NCI-H2227 treated with DMSO at 0.1 percent for 48 hours (cell line): ENCODE results near the gene SLC5A5.

Experiments
- DNase-seq: peaks from one replicate; lab custom pipeline; 2025; lab: John Stamatoyannopoulos, UW

SLC5A5 gene

DNA sequence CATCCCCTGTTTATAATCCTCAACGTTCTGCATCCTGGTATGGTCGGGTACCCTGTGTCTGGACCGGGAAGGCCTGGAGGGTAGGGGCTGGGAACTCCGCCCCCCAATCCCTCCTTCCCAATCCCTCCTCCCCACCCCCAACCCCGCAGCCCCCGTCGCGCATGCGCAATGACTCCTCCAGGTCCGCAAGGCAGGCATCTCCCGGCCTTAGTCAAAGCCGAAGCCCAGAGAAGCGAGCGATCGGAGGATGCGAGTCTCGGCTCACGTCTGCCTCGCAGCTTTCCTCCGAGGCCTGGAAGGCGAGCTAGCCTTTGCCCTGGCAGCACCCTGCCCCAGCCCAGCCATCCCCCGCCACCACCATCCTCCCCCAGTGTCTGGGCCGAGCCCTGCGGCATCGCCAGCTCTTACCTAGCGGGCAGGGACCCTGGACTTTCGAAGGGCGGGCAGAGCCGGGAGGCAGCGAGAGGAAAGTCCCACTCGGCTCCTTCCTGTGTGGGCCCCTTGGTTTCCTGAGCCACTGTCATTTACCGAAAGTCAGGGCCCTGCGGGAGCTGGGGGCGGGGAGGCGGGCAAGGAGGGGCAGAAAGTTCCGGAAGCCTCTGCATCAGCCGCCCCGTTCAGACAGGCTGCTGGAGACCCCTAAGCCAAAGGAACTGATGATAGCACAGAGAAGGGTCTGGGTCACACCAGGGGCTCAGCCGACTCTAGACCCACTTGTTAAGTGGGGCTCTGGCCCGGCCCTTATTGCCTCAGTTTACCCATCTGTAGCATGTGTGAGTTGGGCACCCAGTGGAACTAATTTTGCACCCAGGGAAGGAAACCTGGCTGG lies 24.0 kb upstream of the SLC5A5 start, which contains the start of gene JAK3:
TSS of gene JAK3 (minus strand) at position 445 of the 829 bp plus-strand sequence. CDS start 3,565 bp downstream, outside the sequence.
- peak; percentile 72 for DNase-seq

DNA sequence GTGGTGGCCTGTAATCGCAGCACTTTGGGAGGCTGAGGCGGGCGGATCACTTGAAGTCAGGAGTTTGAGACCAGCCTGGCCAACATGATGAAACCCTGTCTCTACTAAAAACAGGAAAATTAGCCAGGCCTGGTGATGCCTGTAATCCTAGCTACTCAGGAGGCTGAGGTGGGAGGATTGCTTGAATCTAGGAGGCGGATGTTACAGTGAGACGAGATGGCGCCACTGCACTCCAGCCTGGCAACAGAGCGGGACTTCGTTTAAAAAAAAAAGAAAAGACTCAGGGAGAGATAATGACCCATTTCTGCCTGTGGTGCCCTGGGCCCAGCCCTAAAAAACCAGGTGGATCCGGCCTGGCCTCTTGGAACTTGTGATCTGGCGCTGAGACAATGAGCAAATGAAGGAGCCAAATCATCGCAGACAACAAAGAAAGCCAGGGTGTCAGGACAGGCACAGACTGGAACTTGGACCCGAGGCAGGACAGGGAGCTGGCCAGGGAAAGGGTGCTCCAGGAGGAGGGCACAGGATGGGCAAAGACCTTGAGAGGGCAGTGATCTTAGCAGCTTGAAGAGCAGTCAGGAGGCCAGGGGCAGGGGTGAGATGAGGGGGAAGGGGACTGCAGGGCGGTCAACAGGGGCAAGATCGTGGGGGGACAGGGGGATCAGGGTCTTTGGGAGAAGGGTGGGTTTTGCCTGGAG lies 23.0 kb upstream of the SLC5A5 start:
- no peak for DNase-seq

DNA sequence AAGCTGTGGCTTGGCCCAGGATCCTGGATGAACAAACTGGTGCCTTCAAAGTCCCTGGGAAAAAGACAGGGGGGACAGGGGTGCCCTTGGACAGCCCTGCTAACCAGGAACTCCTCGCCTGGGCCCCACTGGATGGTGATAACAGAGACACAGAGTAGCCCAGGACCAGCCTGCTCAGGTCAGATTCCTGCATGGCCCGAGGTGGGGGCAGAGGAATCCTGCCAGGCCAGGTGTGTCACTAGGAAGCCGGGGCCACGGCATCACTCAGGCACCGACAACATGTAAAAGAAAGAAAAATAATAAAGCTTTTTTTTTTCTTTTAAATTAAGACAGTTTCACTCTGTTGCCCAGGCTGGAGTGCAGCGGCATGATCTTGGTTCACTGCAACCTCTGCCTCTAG lies 17.7 kb upstream of the SLC5A5 start:
- DNase-seq: no peak

DNA sequence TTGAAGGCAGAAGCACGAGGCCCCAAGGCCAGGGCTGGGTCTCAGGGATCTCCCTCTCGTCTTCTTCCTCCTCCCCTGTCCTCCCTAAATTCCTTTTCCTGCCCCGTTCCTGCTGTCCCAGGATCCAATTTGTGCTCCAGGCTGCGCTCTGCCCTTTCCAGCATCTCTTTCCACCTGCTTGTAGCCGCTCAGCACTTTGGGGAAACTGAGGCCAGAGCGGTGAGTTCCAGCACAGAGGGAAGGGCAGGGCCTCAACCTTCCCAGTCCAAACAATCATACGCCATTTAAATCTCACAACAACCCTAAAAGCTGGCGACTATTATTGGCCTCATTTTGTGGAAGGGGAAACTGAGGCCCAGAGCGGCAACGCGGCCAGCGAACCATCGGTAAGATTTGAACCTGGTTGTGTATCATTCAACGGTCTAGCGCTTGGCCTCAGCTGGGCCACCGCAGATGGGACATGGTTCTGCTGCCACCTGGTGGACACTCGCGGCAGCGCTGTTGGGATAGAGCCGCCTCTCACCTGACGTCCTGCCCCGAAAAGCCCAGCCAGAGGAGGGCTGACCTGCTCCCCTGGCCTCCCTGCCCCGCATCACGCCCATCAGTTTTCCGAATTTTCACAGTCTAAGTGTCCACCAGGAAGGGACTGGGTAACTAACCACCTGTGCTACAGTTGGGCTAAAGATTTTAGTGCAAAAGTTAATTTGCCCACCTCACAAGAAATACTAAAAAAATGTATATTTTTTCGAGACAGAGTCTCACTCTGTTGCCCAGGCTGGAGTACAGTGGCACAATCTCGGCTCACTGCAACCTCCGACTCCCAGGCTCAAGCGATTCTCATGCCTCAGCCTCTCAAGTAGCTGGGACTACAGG lies 16.2 kb upstream of the SLC5A5 start:
- DNase-seq: peak; percentile 25

DNA sequence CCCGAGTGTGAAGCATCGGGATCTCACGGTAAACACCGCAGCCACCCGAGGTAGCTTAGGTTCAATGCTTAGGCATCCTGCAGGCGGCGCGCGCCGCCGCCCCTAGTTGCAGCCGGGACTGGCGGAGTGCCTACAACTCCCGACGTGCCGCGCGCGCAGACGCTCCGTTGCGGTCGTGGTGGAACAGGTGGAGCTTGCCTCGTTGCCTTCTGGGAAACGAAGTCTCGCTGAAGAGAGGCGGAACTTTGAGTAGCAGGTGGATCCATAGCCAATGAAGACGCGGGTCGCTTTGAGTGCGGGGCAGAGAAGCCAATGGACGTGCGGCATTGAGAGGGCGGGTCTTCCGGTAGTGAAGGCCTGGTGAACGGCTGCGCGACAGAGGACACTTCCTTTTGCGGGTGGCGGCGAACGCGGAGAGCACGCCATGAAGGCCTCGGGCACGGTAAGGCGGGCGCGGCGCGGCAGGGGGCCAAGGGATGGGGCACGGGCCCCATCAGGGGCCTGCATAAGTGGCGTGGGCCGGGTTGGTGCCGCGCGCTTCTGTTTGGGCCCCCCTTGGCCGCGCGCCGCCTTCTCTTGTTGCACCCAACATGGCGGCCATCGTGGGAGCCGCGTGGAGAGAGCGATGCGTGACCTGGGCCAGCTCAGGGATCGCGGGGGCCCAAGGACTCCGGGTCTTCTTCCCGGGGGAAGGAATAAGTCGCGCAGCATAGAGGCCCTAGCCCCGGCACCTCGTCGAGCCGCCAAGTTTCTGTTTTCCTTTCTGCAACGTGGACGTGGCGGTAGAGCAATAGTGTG lies 12.0 kb upstream of the SLC5A5 start, which contains the start of gene RPL18A:
TSS of gene RPL18A (plus strand) at position 378 of the 798 bp plus-strand sequence. CDS start at position 425, 47 bp downstream.
- DNase-seq: peak; percentile 96

DNA sequence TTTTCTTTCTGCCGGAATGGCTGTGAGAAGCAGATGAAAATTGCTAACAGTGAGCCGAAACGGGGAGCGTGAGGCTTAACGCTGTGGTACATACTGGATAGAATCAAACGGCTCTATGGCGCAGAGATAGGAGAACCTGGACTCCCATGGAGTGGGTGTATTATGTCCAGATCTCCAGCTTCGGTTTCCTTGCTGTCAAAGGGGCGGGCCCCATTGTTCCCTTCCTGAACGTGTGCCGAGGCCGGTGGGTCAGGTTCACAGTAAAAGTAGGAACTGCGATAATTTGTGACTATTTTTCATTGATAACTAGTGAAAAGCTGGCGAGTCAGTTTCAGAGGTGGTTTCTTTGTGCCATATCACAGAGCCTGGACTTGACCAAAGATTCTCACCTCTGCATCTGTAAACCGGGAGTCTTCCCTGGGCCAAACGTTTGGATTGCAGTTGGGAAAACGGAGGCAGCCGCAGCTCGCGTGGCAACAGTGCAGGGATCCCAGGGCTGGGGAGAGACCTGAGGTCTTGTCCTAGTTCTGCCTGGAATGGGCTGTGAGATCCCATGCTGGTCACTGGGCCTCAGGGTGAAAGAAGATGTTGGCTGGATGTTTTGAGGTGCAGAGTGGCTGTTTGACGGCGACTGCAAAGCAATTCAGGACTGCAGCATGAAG lies 11.3 kb upstream of the SLC5A5 start:
- no peak for DNase-seq

DNA sequence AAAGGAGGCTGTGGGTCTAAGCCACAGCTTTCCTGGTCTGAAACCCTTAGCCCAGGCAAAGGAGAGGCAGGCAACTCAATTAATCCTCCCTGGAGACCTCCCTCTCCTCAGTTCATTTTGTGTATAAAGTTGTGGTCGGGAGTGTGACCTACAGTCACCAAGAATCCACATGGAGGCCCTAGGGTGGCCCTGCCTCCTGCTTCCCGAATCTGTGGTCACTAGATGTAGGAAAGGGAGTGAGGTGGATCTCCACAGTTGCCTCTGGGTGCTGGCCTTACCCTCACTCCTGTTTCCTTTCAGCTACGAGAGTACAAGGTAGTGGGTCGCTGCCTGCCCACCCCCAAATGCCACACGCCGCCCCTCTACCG lies 10.8 kb upstream of the SLC5A5 start:
- DNase-seq: no peak

DNA sequence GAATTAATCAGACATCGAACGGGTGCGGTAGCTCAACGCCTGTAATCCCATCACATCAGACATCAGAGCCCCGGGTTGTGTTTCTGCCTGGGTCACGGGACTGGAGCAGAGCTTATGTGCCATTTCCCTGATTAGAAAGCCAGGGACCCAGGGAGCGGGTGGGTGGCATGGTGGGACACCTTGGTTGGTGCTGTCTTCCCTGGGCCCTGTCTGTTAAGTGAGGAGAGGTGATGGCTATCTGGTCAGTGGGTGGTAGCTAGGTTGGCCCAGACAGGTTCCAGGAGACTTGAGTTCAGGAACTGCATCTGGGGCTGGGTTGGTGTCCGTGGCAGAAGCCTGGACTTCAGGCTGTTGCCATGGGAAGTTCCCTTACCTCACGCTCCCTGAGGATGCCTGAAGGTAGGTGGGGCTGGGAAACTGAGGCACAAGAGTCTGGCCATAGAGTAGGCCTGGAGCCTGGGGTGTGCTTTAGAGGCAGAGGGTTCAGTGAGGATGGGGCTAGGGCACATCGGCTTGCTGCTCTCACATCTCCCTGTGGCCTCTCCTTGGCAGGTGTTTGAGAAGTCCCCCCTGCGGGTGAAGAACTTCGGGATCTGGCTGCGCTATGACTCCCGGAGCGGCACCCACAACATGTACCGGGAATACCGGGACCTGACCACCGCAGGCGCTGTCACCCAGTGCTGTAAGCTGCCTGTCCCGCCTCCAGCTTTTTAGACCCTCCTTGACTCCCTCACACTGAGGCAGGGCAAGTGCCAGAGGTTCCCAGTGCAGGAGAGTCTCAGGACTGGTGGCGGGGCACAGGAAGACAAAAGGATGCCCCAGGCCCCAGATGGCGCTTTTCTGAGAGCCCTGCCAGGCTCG lies 10.0 kb upstream of the SLC5A5 start:
- no peak for DNase-seq

DNA sequence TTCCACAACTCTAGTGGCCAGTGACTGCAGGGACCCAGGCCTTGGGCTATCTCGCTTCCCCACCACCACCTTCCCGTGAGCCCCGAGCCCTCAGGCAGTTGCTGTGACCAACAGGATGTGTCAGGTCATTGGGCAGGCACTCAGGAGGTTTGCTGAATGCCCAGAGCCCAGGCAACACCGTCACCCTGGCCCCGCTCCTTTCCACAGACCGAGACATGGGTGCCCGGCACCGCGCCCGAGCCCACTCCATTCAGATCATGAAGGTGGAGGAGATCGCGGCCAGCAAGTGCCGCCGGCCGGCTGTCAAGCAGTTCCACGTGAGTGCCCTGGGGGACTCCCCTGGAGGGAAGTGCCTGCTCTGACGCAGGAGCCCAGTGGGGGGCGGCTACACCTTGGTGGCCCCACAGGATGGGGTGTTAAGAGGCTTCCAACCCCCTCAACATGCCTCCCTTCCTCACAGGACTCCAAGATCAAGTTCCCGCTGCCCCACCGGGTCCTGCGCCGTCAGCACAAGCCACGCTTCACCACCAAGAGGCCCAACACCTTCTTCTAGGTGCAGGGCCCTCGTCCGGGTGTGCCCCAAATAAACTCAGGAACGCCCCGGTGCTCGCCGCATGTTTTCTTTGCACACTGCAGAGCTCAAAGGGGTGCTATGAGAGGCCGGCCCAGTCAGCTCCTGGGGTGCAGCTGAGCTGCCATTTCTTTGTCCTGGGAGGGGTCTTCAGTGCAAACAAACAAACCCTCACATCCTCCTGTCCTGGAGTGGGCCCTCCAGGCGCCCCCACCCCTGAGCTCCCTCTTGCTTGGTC lies 8.8 kb upstream of the SLC5A5 start:
- no peak for DNase-seq

DNA sequence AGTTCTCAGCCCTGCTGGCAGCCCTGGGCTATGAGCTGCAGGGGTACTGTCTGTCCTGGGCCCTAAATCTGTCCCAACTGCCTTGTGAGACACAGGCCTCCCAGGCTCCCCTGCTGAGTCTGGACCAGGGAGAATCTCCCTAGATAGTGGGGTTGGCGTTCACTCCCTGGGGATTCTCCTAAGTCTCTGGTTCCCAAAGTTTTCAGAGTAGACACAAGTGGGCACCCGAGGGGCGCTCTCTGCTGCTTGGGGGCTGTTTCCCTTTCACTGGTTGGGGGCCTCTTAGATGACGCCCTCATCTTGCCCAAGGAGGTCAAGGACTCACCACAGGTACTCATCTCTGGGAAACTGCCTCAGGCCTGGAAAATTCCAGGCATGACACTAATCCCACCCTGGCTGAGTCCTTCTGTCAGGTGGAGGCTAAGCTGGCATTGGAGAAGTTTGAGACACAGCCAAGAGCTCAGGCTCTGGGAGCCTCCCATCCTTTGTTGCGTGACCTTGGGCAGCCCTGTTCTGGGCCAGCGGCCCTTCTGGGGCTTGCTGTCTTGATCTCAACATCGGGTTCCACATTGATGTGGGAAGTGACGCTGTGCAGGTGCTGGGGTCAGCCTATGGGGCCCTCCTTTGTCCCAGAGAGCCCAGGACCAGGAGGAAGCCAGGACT lies 8.1 kb upstream of the SLC5A5 start:
- no peak for DNase-seq

DNA sequence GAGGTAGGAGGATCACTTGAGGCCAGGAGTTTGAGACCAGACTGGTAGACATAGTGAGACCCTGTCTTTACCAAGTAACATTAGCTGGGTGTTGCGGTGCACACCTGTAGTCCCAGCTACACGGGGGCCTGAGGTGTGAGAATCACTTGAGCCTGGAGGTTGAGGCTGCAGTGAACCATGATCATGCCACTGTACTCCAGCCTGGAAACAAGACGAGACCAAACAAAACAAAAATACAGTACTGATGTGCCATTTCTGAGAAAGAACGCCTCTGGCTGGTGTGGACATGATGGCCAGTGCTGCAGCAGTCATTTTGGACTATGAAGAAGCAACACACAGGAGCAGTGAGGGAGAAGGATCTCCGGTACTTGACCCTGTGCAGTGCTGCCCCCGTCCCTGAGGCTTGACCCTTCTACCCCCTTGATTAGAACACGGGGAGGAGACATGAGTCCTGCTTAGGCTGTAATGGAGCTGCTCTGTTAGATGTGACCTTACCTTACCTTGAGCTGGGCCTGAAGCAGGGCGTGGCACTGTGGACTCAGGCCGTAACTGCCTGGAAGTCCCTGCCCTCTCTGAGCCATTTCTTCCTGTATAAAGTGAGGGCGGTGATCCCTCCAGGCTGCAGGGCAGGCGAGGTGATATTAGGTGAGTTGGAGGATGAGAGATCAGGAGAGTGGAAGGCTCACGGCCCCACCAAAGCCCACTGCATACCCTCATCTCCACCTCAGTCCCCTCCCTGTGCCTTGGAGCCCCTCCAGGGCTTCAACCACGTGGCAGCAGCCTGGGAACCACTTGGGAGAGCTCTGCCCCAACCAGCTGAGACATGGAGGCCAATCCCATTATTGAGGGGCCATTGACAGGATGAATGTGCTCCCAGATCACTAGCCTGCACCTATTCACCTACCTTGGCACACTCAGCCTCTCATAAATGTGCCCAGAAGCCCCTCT lies 6.1 kb upstream of the SLC5A5 start:
- DNase-seq: no peak

DNA sequence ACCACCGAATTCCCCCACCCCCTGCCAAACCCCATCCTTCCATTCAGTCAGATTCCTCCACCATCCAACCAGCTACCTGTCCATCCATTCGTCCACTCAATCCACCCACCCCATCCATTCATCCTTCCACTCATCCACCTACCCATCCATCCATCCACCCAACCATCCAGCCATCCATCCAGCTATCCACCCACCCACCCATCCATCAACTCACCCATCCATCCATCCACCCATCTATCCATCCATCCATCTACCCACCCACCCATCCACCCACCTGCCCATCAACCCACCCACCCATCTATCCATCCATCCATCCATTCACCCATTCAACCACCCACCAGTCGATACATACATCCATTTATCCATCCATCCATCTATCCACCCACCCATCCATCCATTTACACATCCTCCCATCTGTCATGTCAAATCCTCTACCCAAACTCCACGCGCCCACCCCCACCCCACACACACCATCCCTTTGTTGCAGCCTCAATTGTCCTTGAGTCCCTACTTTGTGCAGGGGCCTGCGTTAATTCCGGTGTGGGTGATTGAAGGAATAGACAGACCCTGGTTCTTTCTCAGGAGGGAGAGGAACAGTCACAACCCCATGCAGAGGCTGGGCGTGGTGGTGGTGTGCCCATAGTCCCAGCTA lies 5.3 kb upstream of the SLC5A5 start:
- DNase-seq: no peak

DNA sequence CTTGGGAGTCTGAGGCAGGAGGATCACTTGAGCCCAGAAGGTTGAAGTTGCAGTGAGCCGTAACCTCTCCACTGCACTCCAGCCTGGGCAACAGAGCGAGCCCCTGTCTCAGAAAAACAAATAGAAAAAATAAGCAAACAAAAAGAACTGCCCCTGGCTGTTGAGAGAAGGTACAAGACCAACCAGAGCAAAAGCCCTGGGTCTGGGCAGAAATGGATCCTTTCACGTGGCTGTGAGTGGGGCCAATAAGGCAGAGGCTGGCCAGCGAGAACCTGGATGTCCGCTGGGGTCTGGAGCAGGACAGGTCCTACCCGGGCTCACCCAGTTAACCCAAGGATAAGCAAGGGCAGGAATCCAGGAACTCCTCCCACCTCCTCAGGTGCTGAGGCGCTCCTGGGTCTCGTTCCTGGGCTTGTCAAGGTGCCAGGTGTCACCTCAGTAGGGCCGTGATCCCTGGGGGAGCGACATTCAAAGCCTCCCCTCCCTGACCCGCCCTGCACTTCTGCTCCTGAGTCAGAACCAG lies 4.7 kb upstream of the SLC5A5 start:
- DNase-seq: no peak

DNA sequence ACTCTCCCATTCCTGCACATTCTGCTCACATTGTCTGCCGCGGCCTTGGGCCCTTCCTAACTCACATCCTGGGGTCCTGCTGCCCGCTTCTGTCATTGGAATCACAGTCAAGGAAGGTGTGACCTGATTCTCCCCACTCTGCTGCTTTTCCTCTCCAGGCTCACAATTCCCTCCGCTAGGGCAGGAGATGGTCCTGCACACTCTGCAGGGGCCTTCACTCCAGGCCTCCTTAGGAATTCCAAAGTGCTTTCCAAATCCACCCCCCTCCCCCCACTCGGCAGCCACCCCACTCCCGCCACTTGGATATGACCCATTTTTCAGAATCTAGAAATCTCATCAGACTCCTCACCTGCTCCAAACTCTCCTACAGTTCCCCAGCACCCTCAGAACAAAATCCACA lies 3.1 kb upstream of the SLC5A5 start:
- no peak for DNase-seq

DNA sequence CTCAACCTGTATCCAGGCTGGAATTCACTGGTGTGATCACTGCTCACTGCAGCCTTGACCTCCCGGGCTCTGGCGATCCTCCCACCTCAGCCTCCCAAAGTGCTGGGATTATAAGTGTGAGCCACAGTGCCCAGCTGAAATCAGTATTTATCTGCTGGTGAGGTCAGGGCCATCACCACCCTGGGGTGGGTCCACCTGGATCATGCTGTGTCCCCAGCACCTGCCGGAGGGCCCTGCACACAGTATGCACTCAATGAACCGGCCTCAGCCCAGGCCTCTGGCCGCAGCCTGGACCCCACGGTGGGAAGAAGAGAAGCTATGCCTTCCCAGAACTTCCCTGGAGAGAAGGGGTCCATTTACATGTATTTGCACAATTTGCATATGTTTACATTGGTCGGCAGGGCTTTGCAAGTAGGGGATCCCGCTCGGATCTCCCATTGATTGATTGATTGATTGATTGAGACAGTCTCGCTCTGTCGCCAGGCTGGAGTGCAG lies 2.6 kb upstream of the SLC5A5 start:
- DNase-seq: no peak
